HG03457 (cell line): Measurements from ENCODE around the gene BRD3.

Source experiments
- ATAC-seq: cut with Tn5 transposase; IDR thresholded peaks from one replicate; pipeline ENCODE4 v1.9.1; 2021; ENCODE audit warnings: moderate number of reproducible peaks; ENCODE audit not compliant: unreplicated experiment

The BRD3 gene

DNA sequence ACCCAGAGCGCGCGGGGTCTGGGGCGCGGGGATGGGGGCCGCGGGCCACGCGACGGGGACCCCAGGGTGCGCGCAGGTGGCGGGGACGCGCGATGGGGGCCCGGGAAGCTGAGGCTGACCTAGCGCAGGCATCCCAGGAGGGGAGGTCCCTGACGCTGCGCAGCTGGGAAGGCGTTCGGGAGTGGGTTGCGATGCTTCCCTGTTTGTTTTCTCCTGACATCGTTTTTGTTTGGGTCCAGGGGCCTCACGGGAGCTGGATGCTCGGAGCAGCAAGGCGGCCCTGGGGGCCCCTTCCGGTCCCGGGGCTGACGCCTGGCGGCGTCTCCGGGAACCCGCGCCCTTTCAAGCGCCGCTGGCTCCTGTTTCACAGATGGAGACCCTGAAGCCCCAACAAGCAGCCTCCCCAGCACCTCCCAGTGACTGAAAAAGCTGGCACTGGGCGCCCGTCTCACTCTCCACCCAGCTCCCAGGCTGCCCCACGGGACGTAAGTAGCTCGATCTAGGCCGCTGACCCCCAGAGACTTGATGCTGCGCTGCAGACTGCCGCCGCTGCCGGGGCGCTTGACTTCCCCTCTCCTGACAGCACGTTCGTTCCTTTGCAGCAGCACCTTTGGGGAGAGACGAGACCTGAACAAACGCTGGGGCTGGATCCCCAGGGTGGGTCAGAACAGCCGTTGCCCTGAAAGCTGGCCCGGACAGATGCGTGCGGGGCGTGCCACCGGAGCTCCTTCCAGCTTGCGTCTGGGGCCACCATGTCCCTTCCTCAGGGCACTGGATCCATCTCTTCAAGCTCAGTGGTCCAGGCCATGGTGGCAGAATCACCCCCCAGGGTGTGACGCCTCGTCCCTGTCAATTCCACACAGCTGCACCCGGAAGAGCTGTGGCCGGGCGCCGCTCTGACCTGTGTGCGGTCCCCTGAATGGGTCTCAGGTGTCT is 42.0 kb downstream of the BRD3 start:
- peak; percentile 21 for ATAC-seq

DNA sequence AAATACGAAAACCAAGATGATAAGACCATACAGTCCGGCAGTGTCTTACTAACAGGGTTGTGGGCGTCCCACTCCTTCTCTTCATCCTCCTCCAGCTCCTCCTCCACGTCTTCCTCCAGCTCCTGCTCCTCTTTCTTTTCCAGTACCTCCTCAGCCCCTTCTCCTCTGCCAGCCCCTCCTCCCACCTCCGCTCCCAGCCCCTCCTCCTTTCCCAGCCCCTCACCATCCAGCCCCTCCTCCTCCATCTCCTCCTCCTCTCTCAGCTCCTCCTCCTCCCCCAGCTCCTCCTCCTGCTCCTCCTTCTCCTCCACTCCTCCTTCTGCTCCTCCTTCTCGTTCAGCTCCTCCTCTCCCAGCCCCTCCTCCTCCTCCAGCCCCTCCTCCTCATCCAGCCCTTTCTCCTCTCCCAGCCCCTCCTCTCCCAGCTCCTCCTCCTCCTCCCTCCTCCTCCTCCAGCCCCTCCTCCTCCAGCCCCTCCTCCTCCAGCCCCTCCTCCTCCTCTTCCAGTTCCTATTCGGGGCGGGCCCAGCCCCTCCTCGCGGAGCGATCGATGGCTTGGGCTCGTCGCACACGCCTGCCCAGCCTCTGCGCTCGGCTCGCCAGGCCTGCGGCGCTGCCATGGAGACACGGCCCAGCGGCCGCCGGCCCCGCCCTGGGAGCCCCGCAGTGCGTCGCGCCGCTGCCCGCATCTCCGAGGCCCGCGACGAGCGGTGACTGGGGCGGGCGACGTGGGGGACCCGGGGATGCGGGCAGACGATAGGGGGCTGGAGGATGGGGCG is 42.8 kb downstream of the BRD3 start, which contains the start of gene BRD3OS:
TSS of gene BRD3OS (plus strand) at position 654 of the 778 bp plus-strand sequence. CDS start 1,267 bp downstream, outside the sequence.
- ATAC-seq: peak; percentile 67

DNA sequence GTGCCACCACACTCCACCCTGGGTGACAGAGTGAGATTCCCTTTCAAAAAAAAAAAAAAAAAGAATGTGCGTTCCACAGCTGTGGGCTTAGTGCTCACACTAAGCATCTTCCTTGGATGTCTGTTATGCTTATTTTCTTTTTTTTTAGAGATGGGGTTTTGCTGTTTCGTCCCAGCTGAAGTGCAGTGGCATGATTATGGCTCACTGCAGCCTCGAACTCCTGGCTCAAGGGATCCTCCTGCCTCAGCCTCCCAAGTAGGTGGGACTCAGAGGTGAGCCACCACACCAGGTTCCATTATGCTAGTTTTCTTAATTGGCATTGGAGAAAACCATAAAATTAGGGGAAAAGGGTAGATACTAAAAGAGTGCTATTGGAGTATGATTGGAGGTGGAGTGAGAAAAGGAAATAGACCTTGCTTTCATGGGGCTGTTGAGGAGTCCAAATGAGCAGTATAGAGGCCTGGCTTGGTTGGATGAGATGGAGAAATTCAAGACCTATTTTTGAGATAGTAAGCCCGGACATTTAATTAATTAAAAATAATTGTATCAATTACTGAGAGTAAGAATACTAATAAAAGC is 43.5 kb downstream of the BRD3 start:
- no peak for ATAC-seq

DNA sequence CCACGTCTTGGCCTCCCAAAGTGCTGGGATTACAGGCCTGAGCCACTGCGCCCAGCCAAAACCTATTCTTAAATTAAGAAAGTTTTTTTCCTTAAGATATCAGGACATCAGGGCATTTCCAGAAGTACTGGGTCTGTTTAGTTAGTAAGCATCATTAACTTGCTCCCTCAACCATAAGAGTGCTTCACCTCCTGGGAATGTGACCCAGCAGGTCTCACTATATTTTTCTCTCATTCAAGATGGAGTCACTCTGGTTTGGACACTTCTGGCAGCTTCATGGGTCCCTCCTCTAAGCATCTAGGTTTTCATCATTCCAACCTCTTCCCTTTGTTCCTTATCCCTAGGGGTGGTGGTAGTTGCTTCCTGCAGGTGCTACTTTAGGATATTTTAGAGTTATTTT is 52.9 kb downstream of the BRD3 start:
- ATAC-seq: no peak

DNA sequence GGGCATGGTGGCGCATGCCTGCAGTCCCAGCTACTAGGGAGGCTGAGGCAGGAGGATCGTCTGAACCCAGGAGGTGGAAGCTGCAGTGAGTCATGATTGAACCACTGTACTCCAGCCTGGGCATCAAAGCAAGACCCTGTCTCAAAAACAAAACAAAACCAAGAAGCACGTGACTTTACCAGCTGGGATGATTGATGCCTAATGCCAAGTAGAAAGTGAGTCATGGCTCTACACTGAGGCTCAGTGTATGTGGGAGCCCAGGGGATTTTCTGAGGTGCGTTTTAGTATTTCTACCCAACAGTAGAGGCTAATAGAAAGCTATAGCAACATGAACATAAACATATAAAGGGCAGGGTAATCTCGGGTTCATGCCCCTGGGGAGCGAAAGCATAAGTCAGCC is 56.4 kb downstream of the BRD3 start:
- no peak for ATAC-seq

DNA sequence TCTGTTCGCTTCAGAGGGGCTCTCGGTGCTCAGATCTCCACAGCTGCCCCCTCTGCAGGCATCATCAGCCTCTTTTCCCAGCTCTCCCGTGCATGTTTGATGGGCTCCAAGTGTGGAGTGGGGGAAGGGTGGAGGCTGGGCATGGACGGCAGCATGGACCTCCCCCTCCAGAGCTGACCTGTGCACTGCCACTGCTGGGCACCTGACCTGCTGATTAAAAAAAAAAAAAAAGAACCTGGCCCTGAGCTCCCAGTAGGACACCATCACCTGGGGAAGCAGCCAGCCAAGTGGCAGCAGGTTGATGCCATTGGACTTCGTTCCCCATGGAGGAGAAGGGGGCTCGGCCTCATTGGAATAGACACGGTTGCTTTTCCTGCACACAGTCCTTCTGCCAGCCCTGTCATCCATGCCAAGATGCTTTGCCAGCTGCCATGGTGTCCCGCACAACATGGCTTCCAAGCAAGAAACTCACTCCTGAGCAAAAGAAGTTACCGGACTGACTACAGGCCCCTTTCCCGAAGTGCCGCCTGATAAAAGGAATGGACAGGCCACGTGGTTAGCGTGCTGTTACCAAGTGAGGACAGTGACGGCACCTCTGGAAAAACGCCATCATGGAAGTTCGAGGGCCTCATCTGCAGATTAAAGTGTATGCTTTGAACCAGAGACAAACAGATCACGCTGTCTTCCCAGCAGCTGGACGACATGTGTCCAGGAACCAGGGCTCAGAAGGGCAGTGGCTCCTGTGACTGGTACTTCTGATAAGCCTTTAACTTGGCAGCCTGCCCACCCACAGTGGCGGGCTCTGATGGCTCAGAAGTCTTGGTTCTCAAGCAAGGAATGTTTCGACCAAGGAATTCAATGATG is 57.3 kb downstream of the BRD3 start:
- no peak for ATAC-seq

DNA sequence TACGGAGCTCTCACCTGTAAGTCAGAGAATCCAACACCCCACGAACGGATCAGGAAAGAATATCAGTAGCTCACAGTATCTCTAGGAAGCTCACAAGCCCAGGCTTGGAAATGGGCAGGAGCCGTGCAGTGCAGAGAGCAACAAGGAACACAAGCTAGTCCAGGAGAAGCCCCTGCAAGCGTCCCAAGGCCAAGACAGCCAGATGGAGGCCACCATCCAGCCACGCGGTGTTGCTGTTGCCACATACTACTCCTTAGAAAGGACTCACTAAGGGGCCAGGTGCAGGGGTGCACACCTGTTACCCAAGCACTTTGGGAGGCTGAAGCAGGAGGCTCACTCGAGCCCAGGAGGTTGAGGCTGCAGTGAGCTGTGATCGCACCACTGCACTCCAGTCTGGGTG is 60.3 kb downstream of the BRD3 start:
- ATAC-seq: no peak

DNA sequence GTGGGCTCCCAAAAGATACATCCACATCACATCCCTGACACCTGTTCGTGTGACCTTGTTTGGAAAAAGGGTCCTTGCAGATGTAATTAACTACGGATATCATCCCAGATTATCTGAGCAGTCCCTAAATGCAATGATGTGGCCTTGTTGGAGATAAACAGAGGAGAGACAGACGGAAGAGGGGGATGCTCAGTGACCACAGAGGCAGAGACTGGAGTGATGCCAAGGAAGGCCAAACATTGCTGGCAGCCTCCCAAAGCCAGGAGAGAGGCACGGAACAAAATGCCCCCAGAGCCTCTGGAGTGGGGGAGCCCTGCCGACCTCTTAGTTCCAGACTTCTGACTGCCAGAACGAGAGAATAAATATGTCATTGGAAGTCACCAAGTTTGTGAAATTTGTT is 60.7 kb downstream of the BRD3 start:
- no peak for ATAC-seq

DNA sequence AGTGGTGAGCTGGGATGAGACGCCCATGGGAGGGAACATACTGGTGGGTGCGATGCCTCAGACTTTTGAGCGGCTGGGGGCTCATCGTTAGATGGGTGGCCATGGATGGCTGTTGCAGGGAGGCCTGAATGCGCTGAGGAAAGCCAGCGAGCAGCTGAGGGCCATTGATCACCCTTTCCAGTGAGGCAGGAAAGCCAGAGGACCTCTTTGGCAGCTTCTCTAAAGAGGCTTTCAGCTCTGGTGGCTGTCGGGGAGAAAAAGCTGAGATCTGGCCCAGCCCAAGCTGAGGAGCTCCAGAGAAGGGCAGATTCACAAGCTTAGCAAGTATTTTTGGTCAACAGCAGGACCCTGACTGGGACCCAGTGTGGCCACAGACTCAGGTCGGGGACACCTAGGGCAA is 62.4 kb downstream of the BRD3 start:
- no peak for ATAC-seq

DNA sequence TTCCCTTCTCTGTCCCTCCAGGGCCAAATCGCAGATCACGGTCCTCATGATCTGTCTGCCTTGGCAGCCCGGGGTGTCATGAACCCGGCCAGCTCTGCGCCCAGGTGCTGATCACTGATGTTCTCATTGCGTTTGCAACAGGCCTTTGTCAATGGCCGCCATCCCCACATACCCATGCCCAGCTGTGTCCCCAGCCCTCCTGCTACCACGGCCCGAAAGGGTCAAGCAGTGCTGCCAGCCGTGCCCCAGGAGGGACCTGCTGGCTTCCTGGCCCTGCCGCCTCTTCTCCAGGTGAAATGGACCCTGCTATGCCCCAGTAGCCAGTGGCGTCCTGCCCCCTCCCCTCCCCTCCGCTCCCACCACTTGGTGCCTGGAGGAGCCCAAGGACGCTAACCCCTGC is 62.9 kb downstream of the BRD3 start:
- no peak for ATAC-seq

DNA sequence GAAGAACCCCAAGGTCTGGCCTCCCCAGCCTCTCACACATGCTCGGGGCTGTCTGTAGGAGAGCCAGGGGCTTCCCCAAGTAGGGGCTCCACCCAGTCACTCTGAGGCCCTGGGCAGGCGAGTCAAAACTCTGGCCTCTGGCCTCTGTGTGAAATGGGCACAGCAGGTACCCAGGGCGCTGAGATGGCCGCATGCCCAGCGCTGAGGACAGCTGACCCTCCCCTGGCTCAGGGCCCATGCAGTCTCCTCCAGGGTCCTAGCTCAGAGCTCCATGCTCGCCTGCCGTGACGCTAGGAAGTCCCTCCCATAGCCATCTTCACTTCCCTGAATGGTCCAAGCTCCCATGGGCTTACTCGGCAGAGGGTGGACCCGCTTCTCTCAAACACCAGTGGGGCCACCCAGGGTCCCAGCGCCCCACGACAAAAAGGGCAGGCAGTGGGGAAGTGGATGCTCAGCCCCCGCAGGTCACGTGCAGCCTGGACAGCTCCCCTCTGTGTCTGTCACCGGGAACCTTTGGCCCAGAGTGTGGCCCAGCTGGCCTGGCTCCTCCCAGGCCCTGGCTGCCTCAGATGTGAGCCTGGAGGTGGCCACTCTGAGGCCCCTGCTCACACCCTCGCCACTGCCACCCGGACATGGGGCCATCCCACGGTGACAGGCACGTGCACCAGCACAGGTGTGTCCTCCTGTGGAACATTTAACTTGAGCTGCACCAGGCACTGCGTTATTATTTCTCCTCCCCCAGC is 63.5 kb downstream of the BRD3 start:
- ATAC-seq: no peak

DNA sequence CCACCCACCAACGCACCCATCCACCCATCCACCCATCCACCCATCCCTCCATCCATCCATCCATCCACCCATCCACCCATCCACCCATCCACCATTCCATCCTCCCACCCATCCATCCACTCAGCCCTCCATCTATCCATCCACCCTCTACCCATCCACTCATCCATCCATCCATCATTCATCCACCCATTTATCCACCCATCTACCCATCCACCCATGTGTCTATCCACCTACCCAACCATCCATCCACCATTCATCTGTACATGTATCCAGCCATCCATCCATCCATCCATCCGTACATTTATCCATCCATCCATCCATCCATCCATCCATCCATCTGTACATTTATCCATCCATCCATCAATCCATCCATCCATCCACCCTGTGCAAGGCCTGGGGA is 64.6 kb downstream of the BRD3 start:
- ATAC-seq: no peak

DNA sequence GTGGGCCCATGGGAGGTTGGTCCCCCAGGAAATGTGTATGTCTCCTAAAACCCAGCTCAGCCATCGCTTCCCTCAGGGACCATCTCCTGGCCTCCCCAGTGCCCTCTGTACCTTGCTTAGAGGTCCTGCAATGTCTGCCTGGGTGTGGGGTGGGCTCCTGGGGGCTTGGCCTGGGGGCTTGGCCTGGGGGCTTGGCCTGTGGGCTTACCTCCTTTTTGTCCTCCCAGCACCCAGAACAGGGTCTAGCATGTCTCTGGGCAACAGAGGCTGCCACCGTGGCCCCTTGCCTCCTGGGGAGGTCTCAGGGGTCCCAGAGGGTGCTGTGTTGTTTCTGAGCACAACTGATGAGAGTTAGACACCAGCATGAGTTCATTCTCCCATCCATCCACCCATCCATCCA is 65.0 kb downstream of the BRD3 start:
- ATAC-seq: no peak

DNA sequence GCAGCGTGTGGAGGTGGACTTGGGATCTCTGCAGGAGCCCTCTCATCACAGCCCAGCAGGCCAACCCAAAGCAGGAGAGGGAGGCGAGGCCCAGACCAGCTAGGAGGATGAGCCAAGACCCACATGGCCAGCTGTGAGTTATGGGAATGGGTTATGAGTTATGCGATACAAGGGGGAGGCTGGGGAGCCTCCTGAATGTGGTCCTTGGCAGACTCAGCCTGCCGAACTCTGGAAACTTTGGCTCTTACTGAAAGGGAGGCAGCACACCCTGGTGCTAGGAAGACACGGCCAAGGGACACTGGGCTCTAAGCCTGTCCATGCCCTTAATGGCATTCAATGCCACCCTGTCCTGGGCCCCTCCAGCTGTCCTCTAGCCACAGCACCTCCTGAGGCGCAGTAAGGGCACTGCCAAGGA is 68.0 kb downstream of the BRD3 start:
- ATAC-seq: no peak

DNA sequence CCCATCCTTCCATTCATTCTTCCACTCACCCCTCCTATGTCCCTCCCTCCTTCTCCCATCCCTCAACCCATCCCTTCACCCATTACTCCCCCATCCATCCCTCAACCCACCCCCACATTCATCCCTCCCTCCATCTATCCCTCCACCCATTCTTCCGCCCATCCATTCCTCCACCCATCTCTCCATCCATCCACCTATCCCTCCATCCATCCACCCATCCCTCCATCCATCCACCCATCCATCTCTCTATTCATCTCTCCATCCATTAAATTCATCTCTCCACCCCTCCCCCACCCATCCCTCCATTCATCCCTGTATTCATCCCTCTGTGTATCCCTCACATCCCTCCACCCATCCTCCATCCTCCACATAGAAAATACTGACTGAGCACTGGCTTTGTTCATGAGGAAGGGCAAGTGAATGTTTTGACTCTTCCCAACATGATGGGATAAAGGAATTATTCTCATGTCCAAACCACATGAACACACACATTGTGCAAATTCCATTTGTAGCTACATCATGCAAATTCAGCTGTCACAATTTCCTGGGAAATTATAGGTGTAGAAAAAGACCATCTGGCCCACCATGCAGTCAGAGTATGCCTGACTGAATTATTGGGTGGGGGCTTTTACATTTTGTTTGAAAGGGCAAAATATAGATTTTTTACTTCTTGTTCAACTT is 68.8 kb downstream of the BRD3 start:
- no peak for ATAC-seq

DNA sequence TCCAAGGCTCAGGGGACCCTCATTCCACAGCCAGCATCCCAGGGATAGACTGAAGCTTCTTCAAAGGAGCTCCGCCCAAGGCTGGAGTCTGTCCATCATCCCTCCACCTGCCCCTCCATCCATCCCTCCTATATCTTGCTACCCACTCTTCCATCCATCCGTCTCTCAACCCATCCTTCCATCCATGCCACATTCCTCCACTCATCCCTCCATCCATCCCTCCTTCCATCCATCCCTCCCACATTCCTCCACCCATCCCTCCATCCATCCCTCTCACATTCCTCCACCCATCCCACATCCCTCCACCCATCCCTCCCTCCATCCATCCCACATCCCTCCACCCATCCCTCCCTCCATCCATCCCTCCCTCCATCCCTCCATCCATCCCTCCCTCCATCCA is 70.2 kb downstream of the BRD3 start:
- no peak for ATAC-seq

DNA sequence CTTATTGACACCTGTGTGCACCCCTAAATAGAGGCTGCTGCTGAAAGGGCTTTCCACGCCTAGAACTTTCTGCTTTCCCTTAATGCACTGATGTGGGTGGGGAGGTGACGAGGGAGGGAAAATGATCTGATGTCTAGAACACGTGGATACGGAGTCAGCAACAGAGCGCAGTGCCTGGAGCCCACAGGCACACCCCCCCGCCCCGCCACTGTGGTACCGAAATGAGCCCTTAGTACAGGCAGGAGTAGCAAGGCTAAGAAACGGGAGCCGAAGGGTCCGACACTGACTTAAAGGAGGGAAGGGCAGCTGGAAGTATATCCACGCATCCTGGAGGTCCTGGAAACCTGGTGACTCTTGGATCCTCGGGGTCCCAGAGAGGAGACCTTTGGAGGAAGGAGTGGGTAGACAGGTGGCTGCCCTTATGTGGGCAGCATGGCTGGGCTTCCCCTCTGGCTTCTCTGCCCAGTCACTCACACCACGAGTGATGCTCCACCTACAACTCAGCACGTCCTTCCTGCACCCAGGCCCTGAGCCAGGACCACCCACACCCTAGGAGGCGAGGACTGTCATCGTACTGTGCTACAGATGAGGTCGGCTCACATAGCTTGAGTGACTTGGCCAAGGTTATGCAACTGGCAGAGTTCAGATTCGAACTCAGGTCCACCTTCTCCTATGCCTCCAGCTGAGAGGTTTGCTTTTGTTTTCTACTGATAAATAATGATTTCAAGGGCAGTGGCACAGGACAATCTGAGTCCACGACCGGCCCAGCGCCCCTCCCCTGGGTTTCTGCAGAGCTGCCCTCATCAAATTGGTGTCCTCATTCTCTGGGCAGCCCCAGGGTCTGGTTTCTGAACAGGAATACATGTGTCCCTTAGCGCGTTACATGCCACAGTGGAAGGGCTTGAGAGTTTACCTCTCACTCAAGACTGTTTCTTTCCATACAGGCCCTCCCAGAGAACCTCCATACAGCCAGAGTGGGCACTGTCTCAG is 71.0 kb downstream of the BRD3 start:
- ATAC-seq: no peak
